Measurements from ENCODE around the gene LSR.

The LSR gene

GRCh38 chr19:35294859-35295791 is 46.3 kb downstream of the LSR start:
- Mint-ChIP-seq H3K36me3 (no peaks in the 10 kb centered on the region), H3K9me3 (no peaks in the 10 kb centered on the region), H3K4me3 (no peak overlapping the region), H3K4me1 (peaks cover 6% of the 10 kb centered on the region), H3K27me3 (no peaks in the 10 kb centered on the region), H3K27ac (no peak overlapping the region)

- Mint-ChIP-seq H3K4me1 (peaks cover 6% of the 10 kb centered on the region), H3K36me3 (no peaks in the 10 kb centered on the region), H3K27ac (no peak overlapping the region), H3K4me3 (no peak overlapping the region), H3K27me3 (no peaks in the 10 kb centered on the region), H3K9me3 (no peaks in the 10 kb centered on the region)
These were observed 47.1 kb downstream of the LSR start for GRCh38 chr19:35295792-35296462.

GRCh38 chr19:35296644-35297514 is 48.1 kb downstream of the LSR start:
- H3K27ac Mint-ChIP-seq, result no peak overlapping the region
- H3K4me3 Mint-ChIP-seq, result no peak overlapping the region

GRCh38 chr19:35297515-35297848 is 48.7 kb downstream of the LSR start:
- no peaks in the 10 kb centered on the region for H3K9me3 Mint-ChIP-seq
- no peaks in the 10 kb centered on the region for H3K27me3 Mint-ChIP-seq
- no peaks in the 10 kb centered on the region for H3K36me3 Mint-ChIP-seq
- no peak overlapping the region for H3K4me3 Mint-ChIP-seq
- H3K4me1 Mint-ChIP-seq, result peaks cover 6% of the 10 kb centered on the region
- no peak overlapping the region for H3K27ac Mint-ChIP-seq

More at GRCh38 chr19:35296644-35297514, 48.1 kb downstream of the LSR start:
- Mint-ChIP-seq H3K36me3 (no peaks in the 10 kb centered on the region), H3K4me1 (peaks cover 6% of the 10 kb centered on the region), H3K27me3 (no peaks in the 10 kb centered on the region), H3K9me3 (no peaks in the 10 kb centered on the region)

- Mint-ChIP-seq H3K4me1 (peaks cover 6% of the 10 kb centered on the region), H3K27me3 (no peaks in the 10 kb centered on the region), H3K27ac (no peak overlapping the region), H3K4me3 (no peak overlapping the region), H3K9me3 (no peaks in the 10 kb centered on the region), H3K36me3 (no peaks in the 10 kb centered on the region)
These were observed 49.1 kb downstream of the LSR start for GRCh38 chr19:35297922-35298321.

GRCh38 chr19:35298561-35298972 is 49.8 kb downstream of the LSR start:
- Mint-ChIP-seq H3K9me3 (no peaks in the 10 kb centered on the region), H3K4me3 (no peak overlapping the region), H3K4me1 (peaks cover 6% of the 10 kb centered on the region), H3K36me3 (no peaks in the 10 kb centered on the region), H3K27ac (no peak overlapping the region), H3K27me3 (no peaks in the 10 kb centered on the region)

GRCh38 chr19:35299523-35300338 is 50.9 kb downstream of the LSR start:
- Mint-ChIP-seq H3K4me3 (no peak overlapping the region), H3K36me3 (no peaks in the 10 kb centered on the region), H3K27ac (no peak overlapping the region), H3K4me1 (peaks cover 6% of the 10 kb centered on the region), H3K27me3 (no peaks in the 10 kb centered on the region), H3K9me3 (no peaks in the 10 kb centered on the region)

GRCh38 chr19:35300339-35300649 is 51.5 kb downstream of the LSR start:
- no peaks in the 10 kb centered on the region for H3K9me3 Mint-ChIP-seq
- no peak overlapping the region for H3K27ac Mint-ChIP-seq

GRCh38 chr19:35301961-35302360 is 53.2 kb downstream of the LSR start:
- Mint-ChIP-seq H3K36me3 (no peaks in the 10 kb centered on the region), H3K9me3 (no peaks in the 10 kb centered on the region), H3K27ac (no peak overlapping the region), H3K4me3 (no peak overlapping the region), H3K27me3 (no peaks in the 10 kb centered on the region), H3K4me1 (no peaks in the 10 kb centered on the region)

More at GRCh38 chr19:35300339-35300649, 51.5 kb downstream of the LSR start:
- no peaks in the 10 kb centered on the region for H3K27me3 Mint-ChIP-seq
- no peak overlapping the region for H3K4me3 Mint-ChIP-seq
- no peaks in the 10 kb centered on the region for H3K36me3 Mint-ChIP-seq
- H3K4me1 Mint-ChIP-seq, result peaks cover 6% of the 10 kb centered on the region

GRCh38 chr19:35302446-35302845 is 53.6 kb downstream of the LSR start:
- Mint-ChIP-seq H3K4me1 (no peaks in the 10 kb centered on the region), H3K27me3 (no peaks in the 10 kb centered on the region), H3K9me3 (no peaks in the 10 kb centered on the region), H3K27ac (no peak overlapping the region), H3K4me3 (no peak overlapping the region), H3K36me3 (no peaks in the 10 kb centered on the region)

GRCh38 chr19:35303357-35303915 is 54.6 kb downstream of the LSR start:
- Mint-ChIP-seq H3K4me1 (no peaks in the 10 kb centered on the region), H3K36me3 (no peaks in the 10 kb centered on the region), H3K9me3 (no peaks in the 10 kb centered on the region), H3K27me3 (no peaks in the 10 kb centered on the region), H3K27ac (no peak overlapping the region), H3K4me3 (no peak overlapping the region)

GRCh38 chr19:35304036-35304435 is 55.2 kb downstream of the LSR start:
- Mint-ChIP-seq H3K4me1 (no peaks in the 10 kb centered on the region), H3K27me3 (no peaks in the 10 kb centered on the region), H3K27ac (no peak overlapping the region), H3K9me3 (no peaks in the 10 kb centered on the region), H3K4me3 (no peak overlapping the region), H3K36me3 (no peaks in the 10 kb centered on the region)

GRCh38 chr19:35305181-35305580 is 56.4 kb downstream of the LSR start:
- H3K36me3 Mint-ChIP-seq, result no peaks in the 10 kb centered on the region
- H3K4me3 Mint-ChIP-seq, result no peak overlapping the region
- no peak overlapping the region for H3K27ac Mint-ChIP-seq
- H3K27me3 Mint-ChIP-seq, result no peaks in the 10 kb centered on the region
- no peaks in the 10 kb centered on the region for H3K4me1 Mint-ChIP-seq
- H3K9me3 Mint-ChIP-seq, result no peaks in the 10 kb centered on the region

GRCh38 chr19:35306473-35307246 is 57.9 kb downstream of the LSR start:
- H3K27me3 Mint-ChIP-seq, result no peaks in the 10 kb centered on the region
- no peaks in the 10 kb centered on the region for H3K4me1 Mint-ChIP-seq
- no peaks in the 10 kb centered on the region for H3K9me3 Mint-ChIP-seq
- no peak overlapping the region for H3K4me3 Mint-ChIP-seq
- H3K36me3 Mint-ChIP-seq, result no peaks in the 10 kb centered on the region
- no peak overlapping the region for H3K27ac Mint-ChIP-seq

Measured in activated naive CD4-positive, alpha-beta T cell treated with anti-CD3 and anti-CD28 coated beads, Interleukin-2, amount 50 U/mL, for 24 hours (primary cell).